Upper lobe of left lung (tissue), 6 donors: Measurements from ENCODE around the gene GLT8D2. TPM values are rescaled to one million over a fixed set of nuclear protein-coding genes. Genes with fewer than 3 reads are reported as not detected.

Source experiments
- ATAC-seq, 2 donors: fragments of 200-7000 bp; cut with Tn5 transposase; one replicate each; pipeline ENCODE4 v1.9.1; 2022; ENCODE audit warnings: mild to moderate bottlenecking in 2 of 2, moderate library complexity in 2 of 2; ENCODE audit not compliant: low FRiP score in 2 of 2
- DNase-seq, 2 donors: peaks; one replicate each; pipeline ENCODE4 v3.0.0-alpha.2; 2019 to 2020
- H3K27ac ChIP-seq, 4 donors: fragments of 200-600 bp; sonication (generic); one replicate each; pipeline ENCODE4 v1.5.1; 2016 to 2019
- H3K27me3 ChIP-seq, 4 donors: fragments of 200-600 bp; sonication (generic); one replicate each; pipeline ENCODE4 v1.5.1; 2017 to 2019
- H3K36me3 ChIP-seq, 4 donors: fragments of 200-600 bp; sonication (generic); one replicate each; pipeline ENCODE4 v1.5.1; 2016 to 2019
- H3K4me1 ChIP-seq, 4 donors: fragments of 200-600 bp; sonication (generic); one replicate each; pipeline ENCODE4 v1.5.1; 2018 to 2019
- H3K4me3 ChIP-seq, 4 donors: fragments of 200-600 bp; sonication (generic); one replicate each; pipeline ENCODE4 v1.5.1; 2017 to 2019; ENCODE audit warnings: mild to moderate bottlenecking in 2 of 4, moderate library complexity in 1 of 4
- H3K9me3 ChIP-seq, 4 donors: fragments of 200-600 bp; sonication (generic); one replicate each; pipeline ENCODE4 v1.5.1; 2018 to 2019
- CTCF ChIP-seq, 6 experiments: fragments of 450-650 bp in 4 of 6; fragments of 200-600 bp in 2 of 6; sonication (generic) in 2 of 6; IDR thresholded peaks; one replicate each; pipeline ENCODE4 v1.5.1; 2016 to 2019; ENCODE audit warnings: antibody characterized with exemption in 6 of 6
- EP300 ChIP-seq, 4 donors: sonication (generic); formaldehyde crosslinking; IDR thresholded peaks; one replicate each; pipeline ENCODE4 v1.5.1; 2017; ENCODE audit warnings: antibody characterized with exemption in 4 of 4, control low read depth in 2 of 4
- POLR2A ChIP-seq, 4 donors: fragments of 450-650 bp; IDR thresholded peaks; one replicate each; pipeline ENCODE4 v1.5.1; 2016 to 2017; ENCODE audit warnings: antibody characterized with exemption in 4 of 4, mild to moderate bottlenecking in 2 of 4
- POLR2AphosphoS5 ChIP-seq, 2 donors: sonication (generic); formaldehyde crosslinking; IDR thresholded peaks; one replicate each; pipeline ENCODE4 v1.5.1; 2017; ENCODE audit warnings: antibody characterized with exemption in 2 of 2
- WGBS, 2 donors: methylation state at CpG; one replicate each; pipeline ENCODE4 v1.1.5; 2017 to 2018; 5-methylcytosine and 5-hydroxymethylcytosine counted together
- total RNA-seq, 6 donors: library from RNA; depleted of rRNA in 4 of 6; stranded (reverse); fragments of >200 nt in 4 of 6; gene quantifications; one replicate each; pipeline versions ENCODE4 v1.1.0 to v1.2.1, GENCODE V29; 2016 to 2021
- donor health status: DM: no; HTN: no; CAD: no; lungs with moderate emphysema.
- donor health status: DM: no; HTN: yes; CAD: no; lungs with severe emphysema.

Gene GLT8D2
- total RNA-seq, 6 donors from 2014 or later = 2.4 to 9.5 (median 5.3) TPM; not detected in 1

GRCh38 chr12:104010606-104011169 lies 39.3 kb downstream of the GLT8D2 start:
- DNase-seq (no peak), ATAC-seq (no peak)
- Histone ChIP-seq H3K4me1 (no peaks in the 10 kb centered on the region), H3K9me3 (no peaks in the 10 kb centered on the region), H3K27ac (no peak overlapping the region), H3K27me3 (no peaks in the 10 kb centered on the region), H3K4me3 (no peak overlapping the region), H3K36me3 (no peaks in the 10 kb centered on the region)
- 92 to 93% methylated on average over 2 of the region's 2 CpGs for WGBS, 2 donors
- TF ChIP-seq POLR2AphosphoS5 (IDR thresholded peaks at IDR 0.05) (no peak), POLR2A (IDR thresholded peaks at IDR 0.05) (no peak), CTCF (IDR thresholded peaks at IDR 0.05) (no peak), EP300 (IDR thresholded peaks at IDR 0.05) (no peak)

GRCh38 chr12:104010121-104010520 lies 39.9 kb downstream of the GLT8D2 start:
- TF ChIP-seq POLR2AphosphoS5 (IDR thresholded peaks at IDR 0.05) (no peak), EP300 (IDR thresholded peaks at IDR 0.05) (no peak), CTCF (IDR thresholded peaks at IDR 0.05) (no peak), POLR2A (IDR thresholded peaks at IDR 0.05) (no peak)
- DNase-seq = no peak
- Histone ChIP-seq H3K9me3 (no peaks in the 10 kb centered on the region), H3K4me1 (no peaks in the 10 kb centered on the region), H3K4me3 (no peak overlapping the region), H3K36me3 (no peaks in the 10 kb centered on the region), H3K27ac (no peak overlapping the region), H3K27me3 (no peaks in the 10 kb centered on the region)
- 90% methylated on average over 4 of the region's 4 CpGs for WGBS, 2 donors
- ATAC-seq = no peak

- 42 to 56% methylated on average over 3 of the region's 3 CpGs for WGBS, 2 donors
- TF ChIP-seq EP300 (IDR thresholded peaks at IDR 0.05) = no peak
- no peak for TF ChIP-seq POLR2A (IDR thresholded peaks at IDR 0.05)
- no peak for TF ChIP-seq CTCF (IDR thresholded peaks at IDR 0.05)
- TF ChIP-seq POLR2AphosphoS5 (IDR thresholded peaks at IDR 0.05) = no peak
- H3K4me3 ChIP-seq = no peak overlapping the region
These were observed 43.1 kb downstream of the GLT8D2 start for GRCh38 chr12:104006929-104007328.

GRCh38 chr12:104003596-104003995 lies 46.4 kb downstream of the GLT8D2 start:
- Histone ChIP-seq H3K27me3 (no peaks in the 10 kb centered on the region), H3K9me3 (no peaks in the 10 kb centered on the region), H3K36me3 (no peaks in the 10 kb centered on the region), H3K4me3 (no peak overlapping the region), H3K4me1 (no peaks in the 10 kb centered on the region), H3K27ac (no peak overlapping the region)
- TF ChIP-seq POLR2A (IDR thresholded peaks at IDR 0.05) (no peak), POLR2AphosphoS5 (IDR thresholded peaks at IDR 0.05) (no peak), CTCF (IDR thresholded peaks at IDR 0.05) (no peak), EP300 (IDR thresholded peaks at IDR 0.05) (no peak)
- DNase-seq (no peak), ATAC-seq (no peak)
- 76 to 88% methylated on average over 2 of the region's 2 CpGs for WGBS, 2 donors

More at GRCh38 chr12:104006929-104007328, 43.1 kb downstream of the GLT8D2 start:
- H3K4me1 ChIP-seq = no peaks in the 10 kb centered on the region
- H3K36me3 ChIP-seq = no peaks in the 10 kb centered on the region
- H3K27me3 ChIP-seq = no peaks in the 10 kb centered on the region
- no peak overlapping the region for H3K27ac ChIP-seq
- no peak for DNase-seq
- H3K9me3 ChIP-seq = no peaks in the 10 kb centered on the region
- ATAC-seq = no peak

GRCh38 chr12:104002686-104003085 lies 47.3 kb downstream of the GLT8D2 start:
- no peaks in the 10 kb centered on the region for H3K9me3 ChIP-seq
- WGBS, 2 donors = 91 to 97% methylated on average over 3 of the region's 3 CpGs
- no peaks in the 10 kb centered on the region for H3K4me1 ChIP-seq
- TF ChIP-seq POLR2AphosphoS5 (IDR thresholded peaks at IDR 0.05) = no peak
- TF ChIP-seq POLR2A (IDR thresholded peaks at IDR 0.05) = no peak
- TF ChIP-seq CTCF (IDR thresholded peaks at IDR 0.05) = no peak
- no peak for TF ChIP-seq EP300 (IDR thresholded peaks at IDR 0.05)
- no peak overlapping the region for H3K4me3 ChIP-seq
- ATAC-seq (no peak), DNase-seq (no peak)
- H3K27ac ChIP-seq = no peak overlapping the region
- H3K27me3 ChIP-seq = no peaks in the 10 kb centered on the region
- H3K36me3 ChIP-seq = no peaks in the 10 kb centered on the region
